Astrocyte of the spinal cord (primary cell): ENCODE measurements around the gene CSNK1G2.

Experiments
- DNase-seq: peaks from one replicate; pipeline ENCODE4 v3.0.0; 2011; ENCODE audit warnings: low read depth, low spot score
- H3K4me3 ChIP-seq: 2 replicates; pipeline ENCODE4 v1.5.1; 2011; ENCODE audit warnings: low read depth, mild to moderate bottlenecking, low read length, moderate library complexity
- in situ Hi-C: cut with HindIII; loops from 2 replicates; pipeline ENCODE4 v1.10.0; 2017; ENCODE audit warnings: low sequenced_read_pairs
- TF ChIP-seq, protein P1 (sequence below): IDR thresholded peaks from 2 replicates; pipeline ENCODE4 v1.5.1; 2012; ENCODE audit warnings: low read depth, mild to moderate bottlenecking, low read length, inconsistent platforms

Gene CSNK1G2

DNA sequence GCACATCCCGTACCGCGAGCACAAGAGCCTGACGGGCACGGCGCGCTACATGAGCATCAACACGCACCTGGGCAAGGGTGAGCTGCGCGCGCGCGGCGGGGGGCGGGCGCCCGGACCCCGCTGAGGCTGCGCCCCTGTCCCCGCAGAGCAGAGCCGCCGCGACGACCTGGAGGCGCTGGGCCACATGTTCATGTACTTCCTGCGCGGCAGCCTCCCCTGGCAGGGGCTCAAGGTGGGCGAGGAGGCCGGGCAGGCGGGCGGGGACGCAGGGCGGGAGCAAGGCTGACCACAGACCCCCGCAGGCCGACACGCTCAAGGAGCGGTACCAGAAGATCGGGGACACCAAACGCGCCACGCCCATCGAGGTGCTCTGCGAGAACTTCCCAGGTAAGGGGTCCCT, 38.0 kb downstream of the CSNK1G2 start:
- no peak overlapping the region for H3K4me3 ChIP-seq
- DNase-seq, result no peak
- in situ Hi-C loops, result no loop called here
- TF ChIP-seq, protein P1, sequence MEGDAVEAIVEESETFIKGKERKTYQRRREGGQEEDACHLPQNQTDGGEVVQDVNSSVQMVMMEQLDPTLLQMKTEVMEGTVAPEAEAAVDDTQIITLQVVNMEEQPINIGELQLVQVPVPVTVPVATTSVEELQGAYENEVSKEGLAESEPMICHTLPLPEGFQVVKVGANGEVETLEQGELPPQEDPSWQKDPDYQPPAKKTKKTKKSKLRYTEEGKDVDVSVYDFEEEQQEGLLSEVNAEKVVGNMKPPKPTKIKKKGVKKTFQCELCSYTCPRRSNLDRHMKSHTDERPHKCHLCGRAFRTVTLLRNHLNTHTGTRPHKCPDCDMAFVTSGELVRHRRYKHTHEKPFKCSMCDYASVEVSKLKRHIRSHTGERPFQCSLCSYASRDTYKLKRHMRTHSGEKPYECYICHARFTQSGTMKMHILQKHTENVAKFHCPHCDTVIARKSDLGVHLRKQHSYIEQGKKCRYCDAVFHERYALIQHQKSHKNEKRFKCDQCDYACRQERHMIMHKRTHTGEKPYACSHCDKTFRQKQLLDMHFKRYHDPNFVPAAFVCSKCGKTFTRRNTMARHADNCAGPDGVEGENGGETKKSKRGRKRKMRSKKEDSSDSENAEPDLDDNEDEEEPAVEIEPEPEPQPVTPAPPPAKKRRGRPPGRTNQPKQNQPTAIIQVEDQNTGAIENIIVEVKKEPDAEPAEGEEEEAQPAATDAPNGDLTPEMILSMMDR, result no peak

DNA sequence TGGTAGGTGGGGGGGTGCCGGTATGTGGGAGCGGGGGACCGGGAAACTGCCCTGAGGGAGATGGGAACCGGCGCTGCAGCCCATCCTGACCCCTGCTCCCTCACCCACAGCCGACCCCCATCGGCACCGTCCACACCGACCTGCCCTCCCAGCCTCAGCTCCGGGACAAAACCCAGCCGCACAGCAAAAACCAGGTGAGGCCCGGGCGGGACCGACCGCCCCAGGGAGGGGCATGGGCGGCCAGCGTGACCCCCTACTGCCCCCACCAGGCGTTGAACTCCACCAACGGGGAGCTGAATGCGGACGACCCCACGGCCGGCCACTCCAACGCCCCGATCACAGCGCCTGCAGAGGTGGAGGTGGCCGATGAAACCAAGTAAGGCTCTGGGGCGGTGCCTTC, 38.7 kb downstream of the CSNK1G2 start:
- in situ Hi-C loops, result no loop called here
- no peak for DNase-seq
- no peak overlapping the region for H3K4me3 ChIP-seq
- TF ChIP-seq, protein P1, result no peak

DNA sequence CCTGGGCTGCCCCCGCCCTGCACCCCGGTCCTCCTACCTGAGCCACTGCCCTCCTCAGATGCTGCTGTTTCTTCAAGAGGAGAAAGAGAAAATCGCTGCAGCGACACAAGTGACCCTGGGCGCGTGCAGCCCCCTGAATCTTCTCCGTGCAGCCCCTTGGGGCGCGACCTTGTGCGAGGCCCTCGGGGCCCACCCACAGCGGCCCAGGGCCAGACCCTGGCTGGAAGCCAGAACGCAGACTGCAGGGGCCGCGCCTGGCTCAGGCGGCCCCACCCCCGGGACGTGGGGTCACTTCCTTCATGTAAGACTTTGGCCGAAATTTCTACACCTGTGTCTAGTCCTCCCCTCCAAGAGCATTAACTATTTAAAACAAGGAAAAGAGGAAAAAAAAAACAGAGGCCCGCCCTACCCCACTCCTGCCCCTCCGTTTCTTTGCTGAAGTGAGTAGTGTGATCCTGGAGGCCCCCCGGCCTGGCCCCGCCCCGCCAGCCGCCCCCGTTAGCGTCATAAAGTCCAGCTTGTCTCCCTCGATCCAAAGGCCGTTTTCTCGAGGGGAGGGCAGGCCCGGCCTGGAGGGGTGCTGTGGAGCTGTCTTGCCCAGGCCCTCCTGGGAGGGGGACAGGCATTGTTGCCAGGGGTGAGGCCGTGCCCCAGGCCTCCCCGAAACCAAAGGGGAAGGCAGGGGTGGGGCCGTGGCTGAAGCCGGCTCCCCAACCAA, 39.3 kb downstream of the CSNK1G2 start:
- DNase-seq, result no peak
- in situ Hi-C loops, result no loop called here
- H3K4me3 ChIP-seq, result no peak overlapping the region
- TF ChIP-seq, protein P1, result no peak

DNA sequence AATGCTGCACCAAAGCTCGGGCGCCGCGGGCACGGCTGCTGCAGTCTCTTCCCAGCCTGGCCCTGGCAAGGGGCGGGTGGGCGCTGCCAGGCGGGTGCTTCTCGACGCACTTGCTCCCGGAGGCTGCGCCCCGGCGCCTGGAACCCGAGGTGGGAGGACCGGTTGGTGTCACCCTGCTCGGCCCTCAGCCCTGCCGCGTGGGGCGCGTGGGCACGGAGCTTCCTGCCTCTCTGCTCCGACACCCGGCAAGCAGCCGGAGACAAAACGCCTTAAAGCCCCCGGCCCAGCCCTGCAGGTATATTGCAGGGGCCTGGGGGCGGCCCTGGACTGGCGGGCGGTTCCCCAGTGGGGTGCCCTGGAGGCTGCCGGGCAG, 39.8 kb downstream of the CSNK1G2 start:
- no peak for DNase-seq
- H3K4me3 ChIP-seq, result no peak overlapping the region
- in situ Hi-C loops, result no loop called here
- TF ChIP-seq, protein P1, result no peak

DNA sequence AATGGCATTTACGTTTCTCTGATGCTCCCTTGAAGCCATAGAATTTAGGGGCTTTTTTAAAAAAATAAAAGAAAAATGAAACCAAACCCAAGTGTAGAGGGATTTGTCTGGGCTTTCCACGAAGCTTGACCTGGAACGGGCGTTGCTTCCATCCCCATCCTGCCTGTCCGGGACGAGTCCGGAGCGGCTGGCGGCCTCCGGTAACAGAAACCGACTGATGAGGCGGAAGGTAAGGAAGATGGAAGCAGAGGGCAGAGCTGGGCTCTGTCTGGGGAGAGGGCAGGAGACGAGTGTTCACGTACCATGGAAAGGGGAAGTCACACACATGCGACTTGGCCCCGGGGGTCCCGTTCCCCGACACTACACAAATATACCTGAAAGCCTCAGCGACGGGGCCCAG, 40.3 kb downstream of the CSNK1G2 start:
- in situ Hi-C loops, result no loop called here
- TF ChIP-seq, protein P1, result no peak
- no peak overlapping the region for H3K4me3 ChIP-seq
- no peak for DNase-seq

DNA sequence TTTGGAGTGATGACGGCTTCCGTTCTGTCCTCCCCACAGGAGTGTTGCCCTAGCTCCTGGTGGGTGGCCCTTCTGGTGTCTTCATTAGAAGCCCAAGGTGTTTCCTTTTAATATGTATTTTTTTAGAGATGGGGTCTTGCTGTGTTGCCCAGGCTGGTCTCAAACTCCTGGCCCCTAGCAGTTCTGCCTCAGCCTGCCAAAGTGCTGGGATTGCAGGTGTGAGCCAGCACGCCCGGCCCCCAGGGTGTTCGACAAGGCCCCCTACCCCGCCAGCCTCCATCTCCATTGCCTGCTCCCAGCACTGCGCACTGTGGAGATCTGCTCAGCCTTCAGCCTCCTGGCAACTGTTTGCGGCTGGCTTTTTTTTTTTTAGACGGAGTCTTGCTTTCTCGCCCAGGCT, 43.4 kb downstream of the CSNK1G2 start:
- no peak for DNase-seq
- TF ChIP-seq, protein P1, result no peak
- H3K4me3 ChIP-seq, result no peak overlapping the region
- in situ Hi-C loops, result no loop called here
